ENCODE measurements around the gene MAG. TPM values are rescaled to one million over a fixed set of nuclear protein-coding genes. Genes with fewer than 3 reads are reported as not detected.

The MAG gene
- total RNA-seq, 1 donor from 2014 or later, result not detected

- no peak for DNase-seq (ENCODE audit: low spot score in 2 of 2)
- H3K4me3 ChIP-seq, result no peak overlapping the region
- no peaks in the 10 kb centered on the region for H3K4me1 ChIP-seq
- H3K36me3 ChIP-seq, result no peaks in the 10 kb centered on the region
- no peak overlapping the region for H3K27ac ChIP-seq
- H3K27me3 ChIP-seq, result no peaks in the 10 kb centered on the region
- TF ChIP-seq, protein P1, sequence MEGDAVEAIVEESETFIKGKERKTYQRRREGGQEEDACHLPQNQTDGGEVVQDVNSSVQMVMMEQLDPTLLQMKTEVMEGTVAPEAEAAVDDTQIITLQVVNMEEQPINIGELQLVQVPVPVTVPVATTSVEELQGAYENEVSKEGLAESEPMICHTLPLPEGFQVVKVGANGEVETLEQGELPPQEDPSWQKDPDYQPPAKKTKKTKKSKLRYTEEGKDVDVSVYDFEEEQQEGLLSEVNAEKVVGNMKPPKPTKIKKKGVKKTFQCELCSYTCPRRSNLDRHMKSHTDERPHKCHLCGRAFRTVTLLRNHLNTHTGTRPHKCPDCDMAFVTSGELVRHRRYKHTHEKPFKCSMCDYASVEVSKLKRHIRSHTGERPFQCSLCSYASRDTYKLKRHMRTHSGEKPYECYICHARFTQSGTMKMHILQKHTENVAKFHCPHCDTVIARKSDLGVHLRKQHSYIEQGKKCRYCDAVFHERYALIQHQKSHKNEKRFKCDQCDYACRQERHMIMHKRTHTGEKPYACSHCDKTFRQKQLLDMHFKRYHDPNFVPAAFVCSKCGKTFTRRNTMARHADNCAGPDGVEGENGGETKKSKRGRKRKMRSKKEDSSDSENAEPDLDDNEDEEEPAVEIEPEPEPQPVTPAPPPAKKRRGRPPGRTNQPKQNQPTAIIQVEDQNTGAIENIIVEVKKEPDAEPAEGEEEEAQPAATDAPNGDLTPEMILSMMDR (IDR thresholded peaks at IDR 0.05), result no peak
- intact Hi-C loops (cut with DNase I), result no loop called here
- no peaks in the 10 kb centered on the region for H3K9me3 ChIP-seq
These were observed 8.3 kb downstream of the MAG start for GRCh38 chr19:35300339-35300649.

GRCh38 chr19:35301961-35302360 lies 10.0 kb downstream of the MAG start:
- DNase-seq (ENCODE audit: low spot score in 2 of 2), result no peak
- Histone ChIP-seq H3K4me3 (no peak overlapping the region), H3K9me3 (no peaks in the 10 kb centered on the region), H3K36me3 (no peaks in the 10 kb centered on the region), H3K27me3 (no peaks in the 10 kb centered on the region), H3K27ac (no peak overlapping the region), H3K4me1 (no peaks in the 10 kb centered on the region)
- TF ChIP-seq, protein P1 (IDR thresholded peaks at IDR 0.05), result no peak
- intact Hi-C loops (cut with DNase I), result no loop called here

GRCh38 chr19:35302446-35302845 lies 10.5 kb downstream of the MAG start:
- intact Hi-C loops (cut with DNase I), result no loop called here
- no peak overlapping the region for H3K4me3 ChIP-seq
- TF ChIP-seq, protein P1 (IDR thresholded peaks at IDR 0.05), result no peak
- no peak overlapping the region for H3K27ac ChIP-seq
- H3K27me3 ChIP-seq, result no peaks in the 10 kb centered on the region
- H3K9me3 ChIP-seq, result no peaks in the 10 kb centered on the region
- H3K4me1 ChIP-seq, result no peaks in the 10 kb centered on the region
- no peak for DNase-seq (ENCODE audit: low spot score in 2 of 2)
- no peaks in the 10 kb centered on the region for H3K36me3 ChIP-seq

DNA sequence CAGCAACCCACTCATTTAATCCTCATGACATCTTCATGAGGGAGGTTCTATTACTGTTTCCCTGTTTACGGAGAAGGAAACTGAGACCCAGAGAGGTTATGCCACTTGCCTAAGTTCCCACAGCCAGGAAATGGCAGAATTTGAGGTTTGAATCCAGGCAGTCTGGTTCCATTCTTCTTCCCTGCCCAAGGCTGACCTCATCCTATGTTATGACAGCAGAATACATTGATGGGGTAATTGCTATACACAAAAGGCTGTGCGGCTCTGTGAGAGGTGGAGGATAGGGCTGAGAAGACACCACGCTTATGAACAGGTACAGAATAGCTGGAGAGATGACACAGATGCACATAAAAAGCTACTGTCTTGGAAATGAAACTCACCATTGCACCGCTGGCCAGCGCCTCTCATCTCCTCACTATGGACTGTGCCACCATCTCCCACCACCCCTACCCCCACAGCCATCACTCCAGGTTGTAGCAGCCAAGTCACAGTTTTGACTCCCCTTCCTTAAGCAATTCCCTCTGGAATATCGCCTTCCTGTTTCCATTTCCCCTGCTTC lies 11.5 kb downstream of the MAG start:
- TF ChIP-seq, protein P1 (IDR thresholded peaks at IDR 0.05), result no peak
- H3K4me1 ChIP-seq, result no peaks in the 10 kb centered on the region

GRCh38 chr19:35304036-35304435 lies 12.1 kb downstream of the MAG start:
- no peak overlapping the region for H3K4me3 ChIP-seq
- intact Hi-C loops (cut with DNase I), result no loop called here
- no peak for DNase-seq (ENCODE audit: low spot score in 2 of 2)
- no peaks in the 10 kb centered on the region for H3K4me1 ChIP-seq
- no peak overlapping the region for H3K27ac ChIP-seq
- H3K36me3 ChIP-seq, result no peaks in the 10 kb centered on the region
- TF ChIP-seq, protein P1 (IDR thresholded peaks at IDR 0.05), result no peak
- H3K9me3 ChIP-seq, result no peaks in the 10 kb centered on the region
- H3K27me3 ChIP-seq, result no peaks in the 10 kb centered on the region

More for the DNA sequence above, 11.5 kb downstream of the MAG start:
- Histone ChIP-seq H3K27ac (no peak overlapping the region), H3K27me3 (no peaks in the 10 kb centered on the region), H3K36me3 (no peaks in the 10 kb centered on the region), H3K4me3 (no peak overlapping the region), H3K9me3 (no peaks in the 10 kb centered on the region)
- no peak for DNase-seq (ENCODE audit: low spot score in 2 of 2)
- intact Hi-C loops (cut with DNase I), result no loop called here

- intact Hi-C loops (cut with DNase I), result no loop called here
- DNase-seq (ENCODE audit: low spot score in 2 of 2), result no peak
- Histone ChIP-seq H3K36me3 (no peaks in the 10 kb centered on the region), H3K4me1 (no peaks in the 10 kb centered on the region), H3K9me3 (no peaks in the 10 kb centered on the region), H3K27me3 (no peaks in the 10 kb centered on the region), H3K4me3 (no peak overlapping the region), H3K27ac (no peak overlapping the region)
- TF ChIP-seq, protein P1 (IDR thresholded peaks at IDR 0.05), result no peak
These were observed 13.2 kb downstream of the MAG start for GRCh38 chr19:35305181-35305580.

Data from ascending aorta (tissue), 2 donors.